ENCODE data around the gene AQP7. TPM values are rescaled to one million over a fixed set of nuclear protein-coding genes. Genes with fewer than 3 reads are reported as not detected.

The AQP7 gene
- total RNA-seq, 4 donors from 2014 or later = 136 to 498 (median 197) TPM

DNA sequence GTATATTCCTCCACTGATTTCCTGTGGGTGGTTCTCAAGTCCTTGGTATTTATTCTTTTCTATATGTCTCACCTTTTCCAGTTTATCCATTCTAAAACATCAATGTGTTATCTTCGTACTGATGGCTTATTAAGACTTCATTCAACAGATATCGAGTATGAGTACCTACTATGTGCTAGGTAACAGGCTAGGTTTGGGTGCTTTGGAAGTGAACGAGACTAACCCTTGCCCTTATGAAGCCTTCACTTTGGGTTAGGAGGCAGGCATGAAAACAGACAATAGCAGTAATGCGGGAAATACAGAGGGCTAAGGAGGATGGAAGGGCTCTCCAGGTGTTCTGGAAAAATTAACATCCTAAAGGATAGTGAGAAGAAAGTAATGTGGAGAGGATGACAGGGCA, 53.4 kb downstream of the AQP7 start:
- TF ChIP-seq, protein P1, sequence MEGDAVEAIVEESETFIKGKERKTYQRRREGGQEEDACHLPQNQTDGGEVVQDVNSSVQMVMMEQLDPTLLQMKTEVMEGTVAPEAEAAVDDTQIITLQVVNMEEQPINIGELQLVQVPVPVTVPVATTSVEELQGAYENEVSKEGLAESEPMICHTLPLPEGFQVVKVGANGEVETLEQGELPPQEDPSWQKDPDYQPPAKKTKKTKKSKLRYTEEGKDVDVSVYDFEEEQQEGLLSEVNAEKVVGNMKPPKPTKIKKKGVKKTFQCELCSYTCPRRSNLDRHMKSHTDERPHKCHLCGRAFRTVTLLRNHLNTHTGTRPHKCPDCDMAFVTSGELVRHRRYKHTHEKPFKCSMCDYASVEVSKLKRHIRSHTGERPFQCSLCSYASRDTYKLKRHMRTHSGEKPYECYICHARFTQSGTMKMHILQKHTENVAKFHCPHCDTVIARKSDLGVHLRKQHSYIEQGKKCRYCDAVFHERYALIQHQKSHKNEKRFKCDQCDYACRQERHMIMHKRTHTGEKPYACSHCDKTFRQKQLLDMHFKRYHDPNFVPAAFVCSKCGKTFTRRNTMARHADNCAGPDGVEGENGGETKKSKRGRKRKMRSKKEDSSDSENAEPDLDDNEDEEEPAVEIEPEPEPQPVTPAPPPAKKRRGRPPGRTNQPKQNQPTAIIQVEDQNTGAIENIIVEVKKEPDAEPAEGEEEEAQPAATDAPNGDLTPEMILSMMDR (IDR thresholded peaks at IDR 0.05; ENCODE audit: low read depth) = no peak

DNA sequence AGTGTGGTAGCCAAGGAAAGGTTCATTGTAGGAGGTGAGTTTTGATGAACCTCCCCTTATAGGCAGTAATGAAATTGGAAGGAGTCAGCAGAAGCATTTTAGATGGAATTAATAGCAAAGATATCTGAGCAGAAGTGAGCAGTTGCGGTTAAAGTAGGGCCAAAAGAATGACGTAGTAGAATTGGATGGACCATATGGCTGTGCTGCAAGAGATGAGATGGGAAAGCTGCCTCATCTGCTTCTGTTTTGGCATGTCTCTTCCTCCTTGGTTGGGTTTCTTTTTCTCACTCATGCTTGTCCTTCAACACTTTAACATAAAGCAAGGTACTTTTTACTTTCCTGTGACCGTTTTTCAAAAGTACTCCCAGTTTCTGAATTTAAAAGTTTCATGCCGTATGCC, 55.8 kb downstream of the AQP7 start:
- TF ChIP-seq, protein P1 (IDR thresholded peaks at IDR 0.05; ENCODE audit: low read depth) = no peak

DNA sequence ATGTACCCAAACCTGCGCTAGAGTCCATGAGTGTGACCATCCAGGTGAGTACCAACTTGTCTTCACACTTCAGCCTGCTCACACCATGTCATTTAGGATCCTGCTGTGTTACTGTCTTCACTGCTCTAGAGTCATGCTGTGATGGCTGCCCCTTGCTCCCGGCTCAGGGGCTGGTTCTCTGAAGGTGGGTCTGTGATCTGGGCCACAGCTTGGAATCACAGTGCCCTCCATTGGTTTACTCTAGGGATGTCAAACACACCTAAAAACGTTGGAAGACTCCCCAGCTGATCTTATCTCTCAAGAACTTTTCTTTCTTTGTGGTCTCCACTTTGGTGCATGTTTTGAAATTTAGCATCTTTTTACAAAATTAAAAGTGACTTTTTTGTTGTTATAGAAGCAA, 58.2 kb downstream of the AQP7 start:
- TF ChIP-seq, protein P1 (IDR thresholded peaks at IDR 0.05; ENCODE audit: low read depth) = no peak

DNA sequence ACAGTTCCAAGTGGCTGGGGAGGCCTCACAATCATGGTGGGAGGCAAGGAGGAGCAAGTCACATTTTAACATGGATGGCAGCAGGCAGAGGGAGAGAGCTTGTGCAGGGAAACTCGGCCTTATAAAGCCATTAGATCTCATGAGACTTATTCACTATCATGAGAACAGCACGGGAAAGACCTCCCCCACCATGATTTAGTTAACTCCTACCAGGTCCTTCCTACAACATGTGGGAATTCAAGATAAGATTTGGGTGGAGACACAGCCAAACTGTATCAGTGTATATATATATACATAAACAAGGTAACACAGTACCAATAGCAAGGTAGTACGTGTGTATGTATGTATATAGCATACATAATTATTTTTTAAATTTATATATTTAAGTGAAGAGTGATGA, 61.2 kb downstream of the AQP7 start:
- TF ChIP-seq, protein P1 (IDR thresholded peaks at IDR 0.05; ENCODE audit: low read depth) = no peak

DNA sequence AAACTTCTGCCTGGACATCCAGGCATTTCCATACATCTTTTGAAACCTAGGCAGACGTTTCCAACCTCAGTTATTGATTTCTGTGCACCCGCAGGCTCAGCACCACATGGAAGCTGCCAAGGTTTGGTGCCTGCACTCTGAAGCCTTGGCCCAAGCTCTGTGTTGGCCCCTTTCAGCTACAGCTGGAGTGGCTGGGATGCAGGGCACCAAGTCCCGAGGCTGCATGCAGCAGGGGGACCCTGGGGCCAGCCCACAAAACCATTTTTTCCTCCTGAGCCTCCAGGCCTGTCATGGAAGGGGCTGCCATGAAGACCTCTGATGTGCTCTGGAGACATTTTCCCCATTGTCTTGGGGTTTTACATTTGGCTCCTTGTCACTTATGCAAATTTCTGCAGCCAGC, 62.2 kb downstream of the AQP7 start:
- TF ChIP-seq, protein P1 (IDR thresholded peaks at IDR 0.05; ENCODE audit: low read depth) = no peak

Small RNAs within 50 kb of the gene (small RNA-seq; reads per million reads assigned to genes)
- not detected for gene AL356218.2
- gene RF00019 = 0.49 reads per million

Other genes with a start within 250 kb of the AQP7 start
- gene B4GALT1, start 235.2 kb downstream of the AQP7 start, total RNA-seq = 100 to 1,000 TPM in 1 of 4 donors, 10 to 100 TPM in 3; 39.6 to 100 (median 64.5) TPM
- not detected for gene SPINK4, start 162.4 kb downstream of the AQP7 start, total RNA-seq
- 10 to 100 TPM; 60.3 to 92.5 (median 77.8) TPM for gene BAG1, start 137.9 kb downstream of the AQP7 start, total RNA-seq
- gene CHMP5, start 137.5 kb downstream of the AQP7 start, total RNA-seq = 10 to 100 TPM; 55.9 to 72.4 (median 66.0) TPM
- gene NFX1, start 112.1 kb downstream of the AQP7 start, total RNA-seq = 10 to 100 TPM; 33.5 to 43.2 (median 39.0) TPM
- 10 to 100 TPM in 2 of 4 donors, 1 to 10 TPM in 2; 2.1 to 38.1 (median 10.2) TPM for gene AQP3, start 45.0 kb upstream of the AQP7 start, total RNA-seq
- 10 to 100 TPM; 11.0 to 18.1 (median 14.9) TPM for gene NOL6, start 71.4 kb upstream of the AQP7 start, total RNA-seq
- not detected for gene ANKRD18B, start 121.7 kb upstream of the AQP7 start, total RNA-seq